Stimulated activated CD4-positive, alpha-beta T cell treated with anti-CD3 and anti-CD28 coated beads, Interleukin-1b, Interleukin-23, amount 100 ng/mL, for 4 hours (primary cell): Measurements from ENCODE around the gene EMILIN2.

ENCODE experiments used
- DNase-seq, 2 donors: peaks; one replicate each; pipeline ENCODE4 v3.0.0-alpha.2; 2020; ENCODE audit warnings: low read depth in 2 of 2

EMILIN2 gene

GRCh38 chr18:2956056-2956455 is 109.2 kb downstream of the EMILIN2 start:
- DNase-seq, result no peak

GRCh38 chr18:2958819-2959298 is 112.1 kb downstream of the EMILIN2 start:
- DNase-seq, result no peak

DNA sequence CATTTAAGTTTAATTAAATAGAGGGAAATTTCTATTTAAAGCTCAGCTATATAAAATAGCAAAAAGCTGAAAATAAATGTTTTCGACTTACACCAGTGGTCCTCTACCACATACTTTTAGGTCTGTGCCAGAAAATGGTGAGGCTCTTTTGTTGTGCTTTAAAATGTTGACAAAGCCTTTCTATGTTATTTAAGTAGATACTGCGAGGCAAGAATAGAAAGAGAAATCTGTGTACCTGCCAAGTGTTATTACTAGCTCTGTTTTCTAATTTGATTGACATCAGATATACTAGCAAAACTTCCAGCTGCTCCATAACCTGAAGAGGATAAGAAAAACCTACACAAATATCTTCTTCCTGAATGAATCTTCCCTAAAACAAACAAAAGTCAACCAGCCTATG is 112.5 kb downstream of the EMILIN2 start:
- no peak for DNase-seq

GRCh38 chr18:2960983-2961696 is 114.3 kb downstream of the EMILIN2 start:
- no peak for DNase-seq

DNA sequence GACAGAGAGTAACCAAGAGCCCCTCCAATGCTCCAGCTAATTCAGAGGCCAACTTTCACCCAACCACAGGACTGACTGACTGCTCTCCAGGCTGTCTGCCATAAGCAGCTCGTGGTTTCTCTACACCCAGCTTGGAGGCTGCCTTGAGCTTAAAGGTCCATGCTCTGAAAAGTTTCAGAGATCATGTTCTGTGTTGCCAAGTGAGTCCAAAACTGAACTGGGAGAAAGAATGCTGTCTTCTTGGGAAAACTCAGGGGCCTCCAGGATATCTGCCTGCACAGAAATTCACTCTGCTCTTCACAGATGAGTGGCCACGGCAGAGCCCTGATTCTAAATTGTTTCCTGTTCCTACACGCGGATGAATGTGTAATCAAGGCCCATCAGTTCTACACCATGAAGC is 115.0 kb downstream of the EMILIN2 start:
- no peak for DNase-seq

GRCh38 chr18:2963048-2963447 is 116.2 kb downstream of the EMILIN2 start:
- DNase-seq, result no peak

GRCh38 chr18:2964361-2965010 is 117.7 kb downstream of the EMILIN2 start:
- no peak for DNase-seq
